Measurements from ENCODE around the gene PRUNE2.

The PRUNE2 gene

GRCh38 chr9:76730801-76731200, 175.1 kb downstream of the PRUNE2 start:
- no peak for DNase-seq

DNA sequence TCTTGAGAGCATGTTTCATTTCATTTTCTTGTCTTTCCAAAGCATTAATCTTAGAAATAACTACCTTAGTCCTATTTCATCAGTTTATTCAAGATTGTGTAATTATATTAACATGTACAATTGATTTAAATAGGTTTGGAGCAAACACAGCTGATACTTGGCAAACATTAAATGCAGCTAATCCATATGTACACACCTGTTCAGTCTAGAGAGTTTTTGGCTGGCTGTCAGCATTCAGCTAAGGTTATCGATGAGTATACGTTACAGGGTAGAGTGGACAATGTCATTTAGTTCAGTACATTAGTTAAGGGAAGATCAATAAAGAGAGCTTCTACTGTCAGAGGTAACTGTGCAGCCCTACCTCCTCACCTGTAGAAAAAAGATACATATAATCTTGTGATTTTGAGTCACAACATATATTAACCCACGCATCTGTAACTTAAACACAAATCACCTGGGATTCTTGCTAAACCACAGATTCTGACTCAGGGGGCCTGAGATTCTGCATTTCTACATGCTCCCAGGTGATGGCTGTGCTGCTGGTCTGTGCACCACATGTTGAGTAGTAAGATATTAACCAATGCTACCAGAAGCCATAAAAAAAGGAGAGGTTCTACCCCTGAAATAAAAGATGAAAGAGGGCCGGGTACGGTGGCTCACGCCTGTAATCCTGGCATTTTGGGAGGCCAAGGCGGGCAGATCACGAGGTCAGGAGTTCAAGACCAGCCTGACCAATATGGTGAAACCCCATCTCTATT, 175.8 kb downstream of the PRUNE2 start:
- no peak for DNase-seq

GRCh38 chr9:76729116-76729515, 176.8 kb downstream of the PRUNE2 start:
- no peak for DNase-seq

DNA sequence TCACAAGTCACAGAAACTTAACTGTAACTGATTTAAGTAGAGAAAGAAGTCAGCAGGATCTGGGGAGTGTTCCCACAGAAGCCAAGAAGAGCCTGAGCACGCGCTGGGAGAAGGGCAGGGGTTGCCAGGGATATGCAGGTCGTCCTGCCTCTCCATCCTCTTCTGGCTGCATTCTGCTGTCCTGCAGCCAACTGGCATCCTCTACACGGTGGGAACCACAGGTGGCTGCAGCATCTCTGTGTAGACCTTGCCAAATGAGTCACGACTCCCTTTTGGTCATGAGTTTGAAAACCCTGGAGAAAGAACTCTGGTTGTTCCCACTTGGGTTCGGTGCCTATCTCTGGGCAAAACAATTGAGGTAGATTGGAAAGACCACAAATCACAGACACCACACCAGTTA, 180.0 kb downstream of the PRUNE2 start:
- no peak for DNase-seq

- no peak for DNase-seq
Observed at GRCh38 chr9:76725011-76725546, 180.8 kb downstream of the PRUNE2 start.

GRCh38 chr9:76720245-76720644, 185.7 kb downstream of the PRUNE2 start:
- DNase-seq = no peak

- DNase-seq = no peak
Observed at GRCh38 chr9:76718166-76718565, 187.7 kb downstream of the PRUNE2 start.

GRCh38 chr9:76717613-76718012, 188.3 kb downstream of the PRUNE2 start:
- DNase-seq = no peak

DNA sequence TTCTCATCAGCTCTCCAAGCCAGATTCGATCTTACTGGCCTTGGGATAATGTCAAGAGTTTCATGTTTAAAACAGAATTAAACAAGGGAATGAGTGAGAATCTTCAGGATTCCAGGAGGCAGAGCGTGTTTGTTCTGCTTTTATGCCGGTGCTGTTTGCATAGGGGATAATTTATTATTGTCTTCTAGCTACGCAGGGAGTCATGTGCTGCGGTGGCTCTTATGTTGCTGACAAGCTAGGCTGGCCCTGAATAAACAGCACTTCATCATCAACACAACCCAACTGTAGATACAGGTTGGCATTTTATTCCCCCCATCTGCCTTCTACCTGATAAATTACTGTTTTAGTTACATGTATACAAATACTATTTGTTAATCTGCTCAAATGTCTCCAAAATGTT, 188.7 kb downstream of the PRUNE2 start:
- no peak for DNase-seq

DNA sequence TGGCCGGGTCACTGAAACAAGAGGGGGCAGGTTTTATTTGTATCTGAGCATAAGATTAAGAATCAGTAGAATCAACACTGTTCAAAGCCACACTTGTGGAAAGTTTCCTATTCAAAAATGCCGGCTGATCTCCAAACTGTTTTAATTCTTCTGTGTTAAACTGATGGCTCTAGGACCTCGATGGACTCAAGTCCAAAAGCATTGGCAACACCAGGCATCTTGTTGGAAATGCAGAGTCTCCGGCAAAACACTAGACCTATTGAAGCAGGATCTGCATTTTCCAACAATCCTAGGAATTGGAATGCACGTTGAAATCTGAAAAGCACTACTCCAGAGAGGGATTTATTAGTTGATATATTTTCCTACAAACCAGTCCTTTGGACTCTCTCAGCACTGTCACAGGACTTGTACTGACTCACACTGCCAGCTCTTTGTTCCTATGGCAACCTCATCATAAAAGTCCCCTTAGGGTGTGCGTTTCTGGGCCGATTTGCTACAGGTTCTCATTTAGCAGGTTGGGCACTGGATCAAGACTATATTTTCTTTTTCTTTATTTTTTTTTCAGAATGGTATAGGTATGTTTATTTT, 189.7 kb downstream of the PRUNE2 start:
- no peak for DNase-seq

DNA sequence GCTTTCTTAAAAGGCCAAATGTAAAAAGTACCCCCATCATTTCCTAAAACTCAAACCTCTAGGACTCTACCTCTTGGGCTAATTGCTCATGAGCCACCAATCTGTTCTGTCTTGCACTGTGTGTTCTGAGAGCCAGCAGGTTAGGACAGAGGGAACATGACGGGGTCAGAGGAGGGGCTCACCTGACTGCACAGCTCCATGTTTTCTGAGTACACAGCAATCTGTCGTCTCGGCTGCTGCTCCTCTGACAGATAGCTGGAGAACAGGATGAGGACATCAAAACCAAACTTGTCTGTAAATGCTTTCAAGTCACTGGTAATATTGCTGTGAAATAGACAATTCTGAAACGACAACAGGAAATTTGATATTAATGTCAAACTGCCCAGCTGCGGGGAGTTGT, 192.5 kb downstream of the PRUNE2 start:
- no peak for DNase-seq

GRCh38 chr9:76709020-76709419, 196.9 kb downstream of the PRUNE2 start:
- no peak for DNase-seq

DNA sequence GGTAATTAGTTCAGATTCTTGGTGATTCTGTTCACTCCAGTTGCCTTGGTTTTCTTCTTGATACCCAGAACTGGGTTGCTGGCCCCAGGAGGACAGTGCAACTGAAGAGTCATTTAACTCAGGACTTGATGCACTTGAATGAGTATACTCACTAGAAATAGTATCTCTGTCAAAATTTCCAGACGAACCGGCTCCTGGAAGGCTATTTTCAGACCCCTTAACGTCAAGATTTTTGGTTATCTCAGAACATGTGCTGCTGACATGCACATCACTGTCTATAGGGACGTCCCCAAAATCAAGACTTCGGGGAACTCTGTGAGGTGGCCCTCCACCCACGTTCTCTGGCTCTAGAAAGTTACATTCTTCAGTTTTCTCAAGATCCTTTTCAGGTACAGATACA, 198.4 kb downstream of the PRUNE2 start:
- no peak for DNase-seq

GRCh38 chr9:76704593-76705204, 201.2 kb downstream of the PRUNE2 start:
- peak; percentile 13 for DNase-seq

- DNase-seq = no peak
Observed at GRCh38 chr9:76703270-76703669, 202.6 kb downstream of the PRUNE2 start.

DNA sequence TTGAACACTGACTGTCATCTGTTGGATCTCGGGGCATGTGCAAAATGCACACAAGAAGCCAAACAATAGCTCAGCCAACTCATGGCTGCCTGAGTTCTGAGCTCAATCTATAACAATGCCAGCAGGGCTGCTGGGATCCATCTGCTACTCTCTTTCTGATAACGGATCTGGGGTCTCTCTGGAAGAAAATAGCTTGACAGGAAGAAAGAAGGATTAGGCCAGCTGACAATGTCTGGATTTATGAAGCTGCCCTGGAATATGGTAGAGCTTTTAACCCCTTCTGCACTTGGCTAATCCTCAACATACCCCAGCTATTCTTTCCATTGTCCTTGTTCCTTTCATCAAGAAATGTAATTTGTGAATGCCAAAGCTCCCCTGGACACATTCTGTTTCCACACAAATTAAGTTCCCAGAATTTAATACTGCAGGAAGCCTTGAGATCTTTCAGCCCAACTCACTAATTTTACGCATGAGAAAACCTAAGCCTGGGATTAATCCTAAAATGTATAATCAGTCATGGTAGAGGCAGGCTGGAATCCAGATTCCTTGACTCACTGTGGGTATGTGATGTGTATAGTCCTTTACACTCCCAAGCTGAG, 204.4 kb downstream of the PRUNE2 start:
- DNase-seq = no peak

- no peak for DNase-seq
Observed at GRCh38 chr9:76700916-76701315, 205.0 kb downstream of the PRUNE2 start.

DNA sequence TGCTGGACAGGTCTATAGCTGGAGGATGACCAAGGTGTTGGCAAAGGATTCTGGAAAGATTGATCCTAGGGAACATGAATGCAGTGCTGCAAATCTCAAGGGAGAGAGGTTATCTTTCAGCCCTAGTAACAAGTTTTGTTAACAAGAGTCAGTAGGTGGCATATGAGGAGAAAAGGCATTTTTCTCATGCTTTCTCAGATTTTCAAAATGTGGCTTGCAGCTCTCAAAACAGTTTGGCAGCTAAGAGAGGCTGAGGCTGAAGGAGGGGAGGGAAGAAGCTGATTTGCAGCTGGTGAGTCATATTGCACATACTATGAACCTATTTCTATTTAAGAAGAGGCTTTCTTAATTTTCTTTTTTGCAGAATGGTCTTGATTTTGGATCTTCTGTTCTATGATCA, 205.9 kb downstream of the PRUNE2 start:
- DNase-seq = no peak

DNA sequence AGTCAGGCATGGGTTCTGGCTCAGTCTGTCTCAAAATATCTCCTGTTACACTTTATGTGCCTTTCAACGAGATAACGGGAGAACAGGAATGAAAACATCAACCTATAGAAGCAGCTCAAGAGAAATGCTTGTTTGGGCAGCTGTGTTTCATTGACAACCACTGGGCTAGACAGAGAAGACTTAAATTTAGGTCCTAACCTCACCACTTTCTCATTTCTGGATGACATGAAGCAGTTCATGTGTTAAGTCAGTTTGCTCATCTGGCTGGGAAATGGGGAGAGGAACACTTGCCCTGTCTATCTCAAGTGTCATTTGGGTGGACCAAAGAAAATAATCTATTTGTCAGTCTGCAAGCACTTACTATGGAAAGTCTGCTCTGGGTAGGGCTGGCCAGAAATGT, 208.4 kb downstream of the PRUNE2 start:
- no peak for DNase-seq

GRCh38 chr9:76697081-76697480, 208.8 kb downstream of the PRUNE2 start:
- no peak for DNase-seq

DNA sequence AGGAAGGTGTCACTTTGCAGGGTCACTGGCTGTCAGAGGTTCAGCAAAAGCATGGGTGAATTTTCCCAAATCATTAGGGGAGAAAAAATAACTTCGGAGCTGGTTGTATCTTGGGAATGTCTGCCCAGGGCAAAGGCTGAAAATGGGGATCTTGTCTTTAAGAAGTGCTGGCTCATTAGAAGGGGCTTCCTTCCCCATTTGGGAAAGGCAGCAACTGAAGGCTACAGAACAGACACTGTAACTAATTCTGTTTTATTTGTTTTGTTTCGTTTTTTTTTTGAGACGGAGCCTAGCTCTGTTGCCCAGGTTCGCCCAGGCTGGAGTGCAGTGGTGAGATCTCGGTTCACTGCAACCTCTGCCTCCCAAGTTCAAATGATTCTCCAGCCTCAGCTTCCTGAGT, 212.0 kb downstream of the PRUNE2 start:
- no peak for DNase-seq

DNA sequence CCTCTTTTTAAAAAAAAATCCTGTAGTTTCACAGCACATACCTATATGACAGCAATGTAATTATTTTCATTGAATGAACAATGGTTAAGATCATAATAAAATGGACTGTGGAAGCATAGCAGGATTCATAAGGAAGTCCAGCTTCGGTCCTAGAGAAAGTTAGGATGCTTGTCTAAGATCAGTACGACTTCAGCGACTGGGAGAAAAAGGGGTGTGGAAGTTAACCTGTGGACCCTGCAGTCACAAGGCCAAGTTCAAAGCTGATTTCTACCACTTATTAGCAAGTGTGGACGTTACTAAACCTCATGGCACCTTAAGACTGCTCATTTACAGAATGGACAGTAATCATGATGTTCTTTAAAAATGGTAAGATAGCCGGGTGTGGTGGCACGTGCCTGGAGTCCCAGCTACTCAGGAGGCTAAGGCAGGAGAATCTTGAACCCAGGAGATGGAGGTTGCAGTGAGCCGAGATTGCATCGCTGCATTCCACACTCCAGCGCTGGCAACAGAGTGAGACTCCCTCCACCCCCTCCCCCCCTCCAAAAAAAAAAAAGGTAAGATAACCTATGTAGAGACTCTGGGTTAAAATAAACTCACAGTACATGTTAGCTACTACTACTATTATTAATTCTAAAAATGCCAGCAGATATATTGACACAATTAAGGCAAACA, 213.3 kb downstream of the PRUNE2 start:
- no peak for DNase-seq
